GM12872 (cell line): Measurements from ENCODE around the gene PSKH1.

Source experiments
- TF ChIP-seq, protein P1 (sequence below): IDR thresholded peaks from 3 replicates; pipeline ENCODE4 v1.5.1; 2011; ENCODE audit warnings: low read depth, mild to moderate bottlenecking, low read length, moderate library complexity; ENCODE audit not compliant: insufficient read depth

Gene PSKH1

DNA sequence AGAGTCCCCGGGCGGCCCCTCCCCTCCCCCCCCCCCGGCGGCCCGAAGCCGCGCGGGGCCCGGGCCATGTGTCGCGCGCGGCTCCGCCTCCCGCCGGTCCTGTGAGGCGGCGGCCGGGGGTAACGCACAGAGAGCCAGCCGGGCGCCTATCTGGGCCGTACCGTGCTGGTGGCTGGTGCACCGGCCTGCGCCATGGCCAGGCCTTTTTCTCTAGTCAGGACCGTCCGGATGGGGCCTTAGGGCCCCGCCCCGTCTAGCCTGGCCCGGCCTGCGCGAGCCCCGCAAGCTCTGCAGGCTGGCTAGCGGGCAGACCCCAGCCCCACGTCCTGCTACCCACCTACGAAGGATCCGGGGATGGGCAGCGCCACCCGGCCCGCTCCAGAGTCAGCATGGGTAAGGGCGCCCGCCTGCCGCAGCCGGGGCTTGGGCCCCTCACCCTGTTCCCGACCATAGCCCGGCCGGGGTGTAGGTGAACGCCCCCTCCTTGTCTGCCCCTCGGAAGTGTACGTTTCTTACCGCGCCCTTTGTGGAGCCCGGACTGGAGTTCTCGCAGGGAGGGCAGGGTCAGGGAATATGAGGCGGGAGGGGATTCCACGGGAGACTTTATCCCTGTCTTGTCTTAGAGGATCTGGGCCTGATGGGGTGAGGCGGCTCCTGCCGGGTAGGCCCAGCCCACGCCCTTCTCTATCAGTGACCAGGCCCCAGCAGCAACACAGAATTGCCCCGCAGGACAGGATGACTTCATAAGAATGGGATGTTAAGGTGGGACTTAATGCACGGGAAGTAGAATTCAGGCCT lies 45.8 kb upstream of the PSKH1 start, which contains the start of gene CENPT:
Gene CENPT, minus strand, starts transcription at position 630 of the 798 bp plus-strand sequence. CDS start 13,834 bp downstream, outside the sequence.
- TF ChIP-seq, protein P1, sequence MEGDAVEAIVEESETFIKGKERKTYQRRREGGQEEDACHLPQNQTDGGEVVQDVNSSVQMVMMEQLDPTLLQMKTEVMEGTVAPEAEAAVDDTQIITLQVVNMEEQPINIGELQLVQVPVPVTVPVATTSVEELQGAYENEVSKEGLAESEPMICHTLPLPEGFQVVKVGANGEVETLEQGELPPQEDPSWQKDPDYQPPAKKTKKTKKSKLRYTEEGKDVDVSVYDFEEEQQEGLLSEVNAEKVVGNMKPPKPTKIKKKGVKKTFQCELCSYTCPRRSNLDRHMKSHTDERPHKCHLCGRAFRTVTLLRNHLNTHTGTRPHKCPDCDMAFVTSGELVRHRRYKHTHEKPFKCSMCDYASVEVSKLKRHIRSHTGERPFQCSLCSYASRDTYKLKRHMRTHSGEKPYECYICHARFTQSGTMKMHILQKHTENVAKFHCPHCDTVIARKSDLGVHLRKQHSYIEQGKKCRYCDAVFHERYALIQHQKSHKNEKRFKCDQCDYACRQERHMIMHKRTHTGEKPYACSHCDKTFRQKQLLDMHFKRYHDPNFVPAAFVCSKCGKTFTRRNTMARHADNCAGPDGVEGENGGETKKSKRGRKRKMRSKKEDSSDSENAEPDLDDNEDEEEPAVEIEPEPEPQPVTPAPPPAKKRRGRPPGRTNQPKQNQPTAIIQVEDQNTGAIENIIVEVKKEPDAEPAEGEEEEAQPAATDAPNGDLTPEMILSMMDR = no peak

DNA sequence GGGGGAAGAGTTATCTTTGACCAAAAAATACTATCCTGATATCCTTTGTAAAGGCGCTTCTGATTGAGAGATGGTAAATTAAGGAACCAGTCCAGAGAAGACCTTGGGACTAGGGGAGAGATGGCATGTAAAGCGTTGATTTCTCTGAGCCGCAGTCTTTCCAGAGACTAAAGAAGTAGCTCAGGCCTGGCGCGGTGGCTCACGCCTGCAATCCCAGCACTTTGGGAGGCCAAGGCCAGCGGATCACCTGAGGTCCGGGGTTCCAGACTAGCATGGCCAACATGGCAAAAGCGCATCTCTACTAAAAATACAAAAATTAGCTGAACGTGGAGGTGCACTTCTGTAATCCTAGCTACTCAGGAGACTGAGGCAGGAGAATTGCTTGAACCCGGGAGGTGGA lies 44.9 kb upstream of the PSKH1 start:
- TF ChIP-seq, protein P1 = no peak

- TF ChIP-seq, protein P1 = no peak
Measured at GRCh38 chr16:67853670-67854069, 39.4 kb upstream of the PSKH1 start.

DNA sequence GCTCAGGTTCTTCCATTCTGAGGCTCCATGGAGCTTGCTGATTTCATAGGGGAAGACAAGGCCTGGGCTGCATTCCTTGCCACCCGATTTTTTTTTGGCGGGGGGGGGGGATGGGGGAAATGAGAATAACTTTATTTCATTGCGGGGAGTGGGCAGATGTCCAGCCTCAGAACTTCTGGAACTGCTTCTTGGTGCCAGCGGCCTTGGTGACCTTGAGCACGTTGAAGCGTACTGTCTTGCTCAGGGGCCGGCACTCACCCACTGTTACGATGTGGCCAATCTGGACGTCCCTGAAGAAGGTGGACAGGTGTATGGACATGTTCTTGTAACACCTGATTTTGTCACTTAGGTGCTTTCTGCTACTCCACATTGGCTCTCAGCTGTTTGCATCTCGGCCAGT lies 37.3 kb upstream of the PSKH1 start:
- TF ChIP-seq, protein P1 = no peak

DNA sequence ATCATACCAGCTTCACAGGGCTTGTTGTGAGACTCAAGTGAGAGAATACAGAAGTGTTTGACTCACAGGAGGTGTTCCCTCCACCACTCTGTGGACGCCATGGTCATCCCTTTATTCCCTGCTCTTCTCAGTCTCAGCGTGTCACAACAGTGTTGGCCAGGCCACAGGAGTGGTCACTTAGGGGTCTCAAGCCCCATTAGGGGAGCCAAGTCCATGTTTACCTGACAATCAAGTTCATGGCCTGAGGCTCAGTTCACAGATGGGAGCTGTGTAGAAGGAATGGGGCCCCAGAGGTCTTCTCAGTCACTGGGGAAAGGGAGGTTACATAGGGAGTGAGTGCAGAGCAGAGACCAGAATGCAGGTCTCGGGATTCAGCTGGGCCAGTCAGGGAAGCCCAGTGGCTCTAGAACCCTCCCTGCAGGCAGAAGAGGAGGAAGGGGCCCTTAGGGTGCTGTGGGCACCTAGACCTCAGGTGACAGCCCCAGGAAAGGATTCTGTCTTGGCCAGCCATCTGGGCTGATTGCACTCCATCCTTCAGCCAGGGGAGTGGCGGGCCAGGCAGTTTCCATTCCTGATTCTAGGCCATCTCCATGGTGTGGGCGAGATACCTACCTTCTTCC lies 36.0 kb upstream of the PSKH1 start:
- TF ChIP-seq, protein P1 = no peak

DNA sequence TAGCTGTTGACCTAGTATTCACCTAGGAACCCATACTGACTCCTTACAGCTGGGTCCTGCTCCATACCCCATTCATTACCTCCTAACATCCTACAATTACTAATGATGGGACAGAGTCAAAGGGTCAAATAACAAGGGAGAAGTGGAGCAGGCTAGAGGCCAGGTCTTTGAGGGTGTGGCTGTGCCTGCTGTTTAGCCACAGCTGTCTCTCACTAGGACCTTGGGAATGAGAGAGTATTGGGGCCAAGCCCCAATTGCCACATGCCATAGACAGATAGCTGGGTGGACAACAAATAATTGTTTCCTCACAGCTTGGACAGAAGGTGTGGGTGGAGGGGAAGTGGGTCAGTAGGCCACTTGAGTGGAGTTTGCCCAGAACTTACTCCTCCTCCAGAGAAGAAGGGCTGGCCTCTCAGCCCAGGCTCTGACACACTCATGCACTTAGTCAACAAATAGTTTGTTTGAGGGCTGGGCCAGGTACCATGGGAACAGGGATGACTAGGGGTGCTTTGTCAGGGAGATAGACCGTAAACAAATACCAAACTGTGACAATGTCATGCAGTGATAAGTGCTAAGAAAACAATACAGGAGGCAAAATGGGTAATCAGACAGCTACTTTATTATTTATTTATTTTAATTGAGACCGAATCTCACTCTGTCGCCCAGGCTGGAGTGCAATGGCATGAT lies 35.4 kb upstream of the PSKH1 start:
- TF ChIP-seq, protein P1 = no peak

DNA sequence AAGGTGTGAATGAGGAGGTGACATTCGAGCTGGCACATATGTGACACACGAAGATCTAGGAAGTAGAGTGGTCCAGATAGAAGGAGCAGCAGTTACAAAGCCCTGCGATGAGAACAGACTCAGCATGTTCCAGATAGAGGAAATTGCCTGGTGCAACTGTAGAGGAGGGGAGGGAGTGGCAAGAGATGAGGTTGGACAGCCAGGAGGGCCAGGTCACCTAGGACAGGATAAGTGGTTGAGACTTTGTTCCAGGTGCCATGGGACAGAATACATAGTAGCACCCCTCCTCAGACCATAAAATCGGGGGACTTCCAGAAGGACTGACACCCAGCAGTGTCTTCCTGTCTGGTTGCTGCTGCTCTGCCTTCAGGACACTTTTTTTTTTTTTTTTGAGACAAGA lies 34.6 kb upstream of the PSKH1 start:
- TF ChIP-seq, protein P1 = no peak
